Measurements from ENCODE around the gene RESF1. TPM values are rescaled to one million over a fixed set of nuclear protein-coding genes. Genes with fewer than 3 reads are reported as not detected.
A peak's percentile ranks its signal among the peaks of the same experiment; 100 is the strongest.

Gene RESF1, protein sequence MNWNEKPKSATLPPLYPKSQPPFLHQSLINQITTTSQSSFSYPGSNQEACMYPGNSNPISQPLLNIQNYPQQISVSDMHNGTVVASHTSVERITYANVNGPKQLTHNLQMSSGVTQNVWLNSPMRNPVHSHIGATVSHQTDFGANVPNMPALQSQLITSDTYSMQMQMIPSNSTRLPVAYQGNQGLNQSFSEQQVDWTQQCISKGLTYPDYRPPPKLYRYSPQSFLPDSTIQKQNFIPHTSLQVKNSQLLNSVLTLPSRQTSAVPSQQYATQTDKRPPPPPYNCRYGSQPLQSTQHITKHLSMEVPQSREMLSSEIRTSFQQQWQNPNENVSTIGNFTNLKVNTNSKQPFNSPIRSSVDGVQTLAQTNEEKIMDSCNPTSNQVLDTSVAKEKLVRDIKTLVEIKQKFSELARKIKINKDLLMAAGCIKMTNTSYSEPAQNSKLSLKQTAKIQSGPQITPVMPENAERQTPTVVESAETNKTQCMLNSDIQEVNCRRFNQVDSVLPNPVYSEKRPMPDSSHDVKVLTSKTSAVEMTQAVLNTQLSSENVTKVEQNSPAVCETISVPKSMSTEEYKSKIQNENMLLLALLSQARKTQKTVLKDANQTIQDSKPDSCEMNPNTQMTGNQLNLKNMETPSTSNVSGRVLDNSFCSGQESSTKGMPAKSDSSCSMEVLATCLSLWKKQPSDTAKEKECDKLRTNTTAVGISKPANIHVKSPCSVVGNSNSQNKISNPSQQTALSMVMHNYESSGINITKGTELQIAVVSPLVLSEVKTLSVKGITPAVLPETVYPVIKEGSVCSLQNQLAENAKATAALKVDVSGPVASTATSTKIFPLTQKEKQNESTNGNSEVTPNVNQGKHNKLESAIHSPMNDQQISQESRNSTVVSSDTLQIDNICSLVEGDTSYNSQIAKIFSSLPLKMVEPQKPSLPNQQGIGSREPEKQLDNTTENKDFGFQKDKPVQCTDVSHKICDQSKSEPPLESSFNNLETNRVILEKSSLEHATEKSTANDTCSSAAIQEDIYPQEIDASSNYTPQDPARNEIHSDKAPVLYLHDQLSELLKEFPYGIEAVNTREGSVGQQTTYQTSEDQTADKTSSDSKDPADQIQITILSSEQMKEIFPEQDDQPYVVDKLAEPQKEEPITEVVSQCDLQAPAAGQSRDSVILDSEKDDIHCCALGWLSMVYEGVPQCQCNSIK (N-terminal part only)
- total RNA-seq (2014; rRNA removed; shearing (Covaris generic)) (53.3 and 70.4 TPM in 2 replicates), total RNA-seq (2022) (46.3 and 60.8 TPM in 2 replicates), Bru-seq, nascent RNA (percentile 88 among the genes with signal in this experiment), BruChase-seq, experiment 1, labeled RNA remaining after a 6-hour chase (percentile 82 among the genes with signal in this experiment), BruChase-seq, experiment 2, labeled RNA remaining after a 2-hour chase (percentile 95 among the genes with signal in this experiment)
- long read RNA-seq, full-length matches to known transcripts, result 9 of 20 reads
- long read RNA-seq, partial matches to known transcripts, result 9 of 20 reads
- long read RNA-seq, other reads (novel, unspliced or antisense), result 2 of 20 reads

DNA sequence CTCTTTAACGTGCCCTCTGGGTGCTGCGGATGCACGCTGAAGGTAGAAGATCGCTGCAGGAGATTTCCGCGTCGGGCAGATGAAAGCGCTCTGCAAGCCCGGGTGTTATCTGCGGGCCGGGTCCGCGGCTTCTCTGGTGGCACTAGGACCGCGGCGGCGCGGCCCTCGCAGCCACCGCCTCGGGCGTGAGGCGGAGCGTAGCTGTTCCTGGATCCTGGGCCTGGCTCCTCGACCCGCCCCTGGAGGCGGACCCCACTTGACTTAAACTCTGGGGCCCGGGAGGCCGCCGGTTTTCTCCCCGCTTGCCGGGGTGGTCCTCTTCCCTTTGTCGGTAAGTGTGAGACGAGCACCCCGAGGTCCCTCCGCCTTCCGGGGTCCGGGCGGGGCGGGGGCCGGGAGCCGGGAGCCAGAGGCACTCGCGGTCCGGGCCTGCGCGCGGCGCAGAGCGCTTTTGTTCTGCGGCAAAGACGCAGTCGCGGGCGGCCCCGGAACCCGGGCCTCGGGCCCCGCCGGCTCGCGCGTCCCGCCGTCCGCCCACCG, at the start of gene RESF1:
RESF1 (plus strand) TSS at position 255 of the 540 bp plus-strand sequence. CDS start 21,541 bp downstream, outside the sequence.
- peaks cover 48% of the 10 kb centered on the region for H3K79me2 ChIP-seq (ENCODE audit: insufficient read depth, low read depth, low read length)
- no peak for TF ChIP-seq EZH2phosphoT487 (IDR thresholded peaks at IDR 0.05; ENCODE audit: borderline replicate concordance, low read depth, low read length)
- TF ChIP-seq, protein P1, sequence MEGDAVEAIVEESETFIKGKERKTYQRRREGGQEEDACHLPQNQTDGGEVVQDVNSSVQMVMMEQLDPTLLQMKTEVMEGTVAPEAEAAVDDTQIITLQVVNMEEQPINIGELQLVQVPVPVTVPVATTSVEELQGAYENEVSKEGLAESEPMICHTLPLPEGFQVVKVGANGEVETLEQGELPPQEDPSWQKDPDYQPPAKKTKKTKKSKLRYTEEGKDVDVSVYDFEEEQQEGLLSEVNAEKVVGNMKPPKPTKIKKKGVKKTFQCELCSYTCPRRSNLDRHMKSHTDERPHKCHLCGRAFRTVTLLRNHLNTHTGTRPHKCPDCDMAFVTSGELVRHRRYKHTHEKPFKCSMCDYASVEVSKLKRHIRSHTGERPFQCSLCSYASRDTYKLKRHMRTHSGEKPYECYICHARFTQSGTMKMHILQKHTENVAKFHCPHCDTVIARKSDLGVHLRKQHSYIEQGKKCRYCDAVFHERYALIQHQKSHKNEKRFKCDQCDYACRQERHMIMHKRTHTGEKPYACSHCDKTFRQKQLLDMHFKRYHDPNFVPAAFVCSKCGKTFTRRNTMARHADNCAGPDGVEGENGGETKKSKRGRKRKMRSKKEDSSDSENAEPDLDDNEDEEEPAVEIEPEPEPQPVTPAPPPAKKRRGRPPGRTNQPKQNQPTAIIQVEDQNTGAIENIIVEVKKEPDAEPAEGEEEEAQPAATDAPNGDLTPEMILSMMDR (conservative IDR thresholded peaks at IDR 0.05; ENCODE audit: low read length), result no peak
- peaks cover 38% of the 10 kb centered on the region for H3K36me3 ChIP-seq (ENCODE audit: insufficient read depth, low read length)
- H3K27ac ChIP-seq (ENCODE audit: low read depth, low read length, poor library complexity, severe bottlenecking), result peak within 1 kb of the TSS; percentile 87
- no TSS peak for BruUV-seq (replicated peaks)
- peaks cover 11% of the 10 kb centered on the region; the same call in 1 of the 2 replicates for H4K20me1 ChIP-seq (ENCODE audit: insufficient read depth, low read length)
- peak within 1 kb of the TSS; percentile 85 for H2AFZ ChIP-seq (ENCODE audit: low read length)
- peak within 1 kb of the TSS; percentile 78 for H3K4me3 ChIP-seq (ENCODE audit: low read depth, low read length, poor library complexity, severe bottlenecking)
- intact Hi-C loops (cut with micrococcal nuclease; ENCODE audit: unreplicated experiment), result loop anchor here (1.0 to 10.0 kb wide), 5 partner anchors 63 to 344 kb away; no protein-coding TSS in a partner anchor
- DNase-seq (ENCODE audit: low spot score), result peak; percentile 97
- H3K9me3 ChIP-seq (ENCODE audit: low read length), result peaks cover 4% of the 10 kb centered on the region; the same call in 1 of the 2 replicates
- ChIA-PET CTCF (ENCODE audit: unreplicated experiment) (interaction anchor here (0.6 kb wide), 1 partner anchor 312 kb away, joined by 3 read pairs; no protein-coding TSS in a partner anchor), POLR2A (interaction anchor here (0.7 kb wide), 1 partner anchor 9 kb away, joined by 3 read pairs; no protein-coding TSS in a partner anchor)
- peaks cover 28% of the 10 kb centered on the region for H3K4me1 ChIP-seq (ENCODE audit: insufficient read depth, low read length, poor library complexity, severe bottlenecking)
- peak within 1 kb of the TSS; percentile 93 for H3K4me2 ChIP-seq (ENCODE audit: low read length)
- H3K9me2 ChIP-seq (ENCODE audit: insufficient read depth, low read length), result no peaks in the 10 kb centered on the region

DNA sequence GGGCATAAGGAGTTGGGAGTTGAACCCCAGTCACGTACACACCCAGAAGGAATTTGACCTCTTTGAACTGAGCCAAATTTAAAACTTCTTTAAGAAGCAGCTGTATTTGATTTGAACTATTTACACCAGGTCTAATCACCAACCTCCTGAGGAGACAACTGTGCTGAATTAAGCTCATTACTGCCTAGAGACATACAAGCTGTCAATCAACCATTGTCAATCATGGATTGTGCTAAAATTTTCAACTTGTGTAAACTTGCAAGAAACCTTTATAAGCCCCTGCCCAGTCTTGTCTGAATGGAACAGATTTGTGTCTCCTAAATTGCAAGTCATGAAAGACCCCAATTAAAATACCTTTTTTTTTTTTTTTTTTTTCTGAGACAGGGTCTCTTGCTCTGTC, 44.3 kb upstream of the RESF1 start:
- Histone ChIP-seq H2AFZ (ENCODE audit: low read length) (no peak overlapping the region), H3K4me1 (ENCODE audit: insufficient read depth, low read length, poor library complexity, severe bottlenecking) (no peaks in the 10 kb centered on the region), H3K9me3 (ENCODE audit: low read length) (peaks cover 37% of the 10 kb centered on the region; the same call in 1 of the 2 replicates), H3K4me2 (ENCODE audit: low read length) (no peak overlapping the region), H3K4me3 (ENCODE audit: low read depth, low read length, poor library complexity, severe bottlenecking) (no peak overlapping the region), H3K79me2 (ENCODE audit: insufficient read depth, low read depth, low read length) (no peaks in the 10 kb centered on the region), H3K27ac (ENCODE audit: low read depth, low read length, poor library complexity, severe bottlenecking) (no peak overlapping the region), H4K20me1 (ENCODE audit: insufficient read depth, low read length) (no peaks in the 10 kb centered on the region), H3K9me2 (ENCODE audit: insufficient read depth, low read length) (no peaks in the 10 kb centered on the region), H3K36me3 (ENCODE audit: insufficient read depth, low read length) (no peaks in the 10 kb centered on the region; the same call in 1 of the 2 replicates)
- ChIA-PET POLR2A (interaction anchor here (0.5 to 1.3 kb wide), 4 partner anchors 10 to 392 kb away, joined by 3 read pairs; no protein-coding TSS in a partner anchor), CTCF (ENCODE audit: unreplicated experiment) (no interaction called here)
- no TSS peak for BruUV-seq (replicated peaks)
- TF ChIP-seq, protein P1 (conservative IDR thresholded peaks at IDR 0.05; ENCODE audit: low read length), result no peak
- no peak for TF ChIP-seq EZH2phosphoT487 (IDR thresholded peaks at IDR 0.05; ENCODE audit: borderline replicate concordance, low read depth, low read length)
- no peak for DNase-seq (ENCODE audit: low spot score)
- intact Hi-C loops (cut with micrococcal nuclease; ENCODE audit: unreplicated experiment), result no loop called here

Data from OCI-LY7 (cell line).